B cell (primary cell): ENCODE data around the gene PRR18. TPM values are rescaled to one million over a fixed set of nuclear protein-coding genes. Genes with fewer than 3 reads are reported as not detected.

ENCODE experiments used
- ATAC-seq: fragments of 200-7000 bp; cut with Tn5 transposase; one replicate; pipeline ENCODE4 v1.10.0; 2021; ENCODE audit warnings: low read depth, mild to moderate bottlenecking, moderate number of reproducible peaks, moderate library complexity
- CTCF ChIA-PET: fragments of 350-600 bp; sonication (Branson Sonifier 250); formaldehyde crosslinking; loops from one replicate; lab custom pipeline; 2021; ENCODE audit warnings: antibody characterized with exemption, inconsistent platforms; lab: Charles Lee
- POLR2A ChIA-PET: fragments of 350-600 bp; sonication (Branson Sonifier 250); formaldehyde crosslinking; loops from one replicate; lab custom pipeline; 2021; ENCODE audit warnings: antibody characterized with exemption; lab: Charles Lee
- DNase-seq: peaks from one replicate; pipeline ENCODE4 v3.0.0; 2013
- H2AFZ ChIP-seq: 2 replicates; pipeline ENCODE4 v1.6.1; 2012; ENCODE audit warnings: mild to moderate bottlenecking, low read depth, low read length; ENCODE audit not compliant: insufficient read depth, poor library complexity, severe bottlenecking
- H3K27ac ChIP-seq, 2 donors: 1 replicate in 1 of 2; 2 replicates in 1 of 2; pipeline ENCODE4 v1.5.1; 2012 to 2013; ENCODE audit warnings: low read length in 2 of 2, mild to moderate bottlenecking in 2 of 2, moderate library complexity in 1 of 2
- H3K27me3 ChIP-seq, 4 experiments: fragments of 200-600 bp in 1 of 4; sonication (generic) in 1 of 4; replicated peaks in 1 of 4; 1 replicate in 2 of 4; 2 replicates in 2 of 4; pipeline versions ENCODE4 v1.6.1 to v1.7.0; 2013 to 2016; ENCODE audit warnings: low read length in 3 of 4, mild to moderate bottlenecking in 2 of 4, mixed read lengths in 1 of 4, moderate library complexity in 1 of 4; ENCODE audit not compliant: insufficient read depth in 4 of 4, control insufficient read depth in 3 of 4; ENCODE audit errors: control extremely low read depth in 1 of 4
- H3K36me3 ChIP-seq, 2 experiments: replicated peaks in 1 of 2; 1 replicate in 1 of 2; 2 replicates in 1 of 2; pipeline versions ENCODE4 v1.6.1 to v1.7.1; 2013; ENCODE audit warnings: low read length in 1 of 2; ENCODE audit not compliant: insufficient read depth in 2 of 2, control insufficient read depth in 1 of 2; ENCODE audit errors: control extremely low read depth in 1 of 2, extremely low read depth in 1 of 2
- H3K4me1 ChIP-seq, 2 donors: fragments of 200-600 bp in 1 of 2; sonication (generic) in 1 of 2; 1 replicate in 1 of 2; 2 replicates in 1 of 2; pipeline versions ENCODE4 v1.5.1 to v1.6.1; 2013 to 2017; ENCODE audit warnings: low read length in 2 of 2; ENCODE audit not compliant: control insufficient read depth in 2 of 2, insufficient read depth in 2 of 2
- H3K4me2 ChIP-seq: replicated peaks from 2 replicates; pipeline ENCODE3; 2012; ENCODE audit warnings: mild to moderate bottlenecking, low read depth, low read length; ENCODE audit not compliant: poor library complexity, severe bottlenecking
- H3K4me3 ChIP-seq, 5 experiments: fragments of 200-600 bp in 1 of 5; sonication (generic) in 1 of 5; 1 replicate in 3 of 5; 2 replicates in 2 of 5; pipeline versions ENCODE4 v1.5.1 to v1.7.0; 2011 to 2016; ENCODE audit warnings: low read length in 4 of 5, mild to moderate bottlenecking in 4 of 5, low read depth in 2 of 5, control low read depth in 1 of 5, moderate library complexity in 1 of 5; ENCODE audit not compliant: insufficient read depth in 1 of 5; ENCODE audit errors: control extremely low read depth in 1 of 5, extremely low read depth in 1 of 5
- H3K79me2 ChIP-seq: fragments of 200-600 bp; sonication (generic); one replicate; pipeline ENCODE4 v1.6.0; 2016; ENCODE audit warnings: low read length; ENCODE audit not compliant: control insufficient read depth, insufficient read depth
- H3K9ac ChIP-seq: fragments of 200-600 bp; sonication (generic); 2 replicates; pipeline ENCODE4 v1.6.1; 2017; ENCODE audit warnings: mild to moderate bottlenecking, low read length, moderate library complexity
- H3K9me3 ChIP-seq, 3 donors: one replicate each; pipeline versions ENCODE4 v1.6.1 to v1.7.1; 2013; ENCODE audit warnings: low read length in 2 of 3; ENCODE audit not compliant: control insufficient read depth in 2 of 3, insufficient read depth in 1 of 3; ENCODE audit errors: control extremely low read depth in 1 of 3
- H4K20me1 ChIP-seq: 2 replicates; pipeline ENCODE4 v1.6.0; 2012; ENCODE audit warnings: mild to moderate bottlenecking, low read length; ENCODE audit not compliant: insufficient read depth, control insufficient read depth, poor library complexity, severe bottlenecking
- H3K27ac Mint-ChIP-seq: one replicate; pipeline ENCODE4 v1.8.0; 2021; ENCODE audit warnings: mixed read lengths
- H3K27me3 Mint-ChIP-seq: one replicate; pipeline ENCODE4 v1.8.0; 2021; ENCODE audit warnings: mixed read lengths
- H3K4me1 Mint-ChIP-seq: one replicate; pipeline ENCODE4 v1.8.0; 2021; ENCODE audit warnings: mixed read lengths
- H3K4me3 Mint-ChIP-seq: one replicate; pipeline ENCODE4 v1.8.0; 2021; ENCODE audit warnings: mixed read lengths
- H3K9me3 Mint-ChIP-seq: one replicate; pipeline ENCODE4 v1.8.0; 2022; ENCODE audit warnings: mixed read lengths; ENCODE audit not compliant: insufficient read depth
- EZH2 ChIP-seq: IDR thresholded peaks from 2 replicates; pipeline ENCODE4 v1.6.1; 2012; ENCODE audit warnings: borderline replicate concordance, low read depth, mild to moderate bottlenecking, moderate library complexity, low read length; ENCODE audit not compliant: insufficient read depth, poor library complexity, severe bottlenecking
- WGBS: methylation state at CpG from one replicate; pipeline ENCODE4 v1.1.5; 2013; ENCODE audit warnings: missing lambda C conversion rate; ENCODE audit not compliant: insufficient coverage; 5-methylcytosine and 5-hydroxymethylcytosine counted together
- intact Hi-C: fragments of 100-400 bp; cut with micrococcal nuclease; formaldehyde crosslinking; loops from one replicate; pipeline ENCODE4 v1.10.0; 2022
- polyA plus RNA-seq: library from polyadenylated mRNA; depleted of rRNA; stranded (reverse); fragments of >200 nt; gene quantifications from 2 replicates; pipeline ENCODE4 v1.2.3, GENCODE V29; 2012
- total RNA-seq, 2 donors: library from RNA; stranded (reverse); fragments of 120-200 nt in 1 of 2; gene quantifications; 1 replicate in 1 of 2; 2 replicates in 1 of 2; pipeline versions ENCODE4 v1.2.3 to v1.2.4, GENCODE V29; 2013 to 2022
- TF ChIP-seq, protein P1 (sequence below): fragments of 200-600 bp; IDR thresholded peaks from one replicate; pipeline ENCODE4 v1.8.0; 2022; ENCODE audit warnings: antibody characterized with exemption, mild to moderate bottlenecking

The PRR18 gene
- total and polyA plus RNA-seq, 2 donors (not counting 1 experiment from before 2014, with no cell fraction given) = not detected

DNA sequence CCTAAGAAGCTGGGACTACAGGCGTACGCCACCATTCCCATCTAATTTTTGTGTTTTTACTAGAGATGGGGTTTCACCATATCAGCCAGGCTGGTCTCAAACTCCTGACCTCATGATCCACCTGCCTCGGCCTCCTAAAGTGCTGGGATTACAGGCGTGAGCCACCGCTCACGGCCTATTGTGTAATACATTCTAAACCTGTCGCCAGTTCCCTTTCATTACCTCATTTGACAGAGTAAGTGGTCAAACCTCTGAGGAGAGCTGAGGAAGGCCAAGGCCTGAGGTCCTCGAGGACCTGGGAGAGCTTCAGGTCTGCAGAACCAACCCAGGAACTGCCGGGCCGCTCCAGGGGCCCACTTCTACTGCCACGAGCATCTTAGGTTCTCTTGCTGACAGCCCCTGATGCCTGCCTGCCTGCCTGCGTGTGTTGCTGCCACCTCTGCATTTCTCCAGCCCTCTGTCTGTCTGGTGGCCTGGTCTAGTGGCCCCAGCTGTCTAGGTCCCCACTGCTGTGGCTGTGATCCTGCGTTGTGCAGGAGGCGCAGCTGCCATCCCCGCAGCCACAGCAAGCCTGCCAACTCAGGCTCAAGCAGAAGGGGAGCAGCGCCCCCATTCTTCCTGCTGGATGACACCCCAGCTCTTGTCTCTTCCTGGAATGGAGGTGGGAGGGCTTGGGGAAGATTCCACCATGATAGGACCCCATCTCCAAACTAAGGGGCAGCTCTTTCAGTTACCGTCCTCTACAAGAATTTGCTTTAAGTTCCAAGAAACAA lies 45.3 kb downstream of the PRR18 start:
- Histone ChIP-seq H3K4me2 (no peak overlapping the region), H3K27me3 (no peaks in the 10 kb centered on the region), H3K9ac (no peak overlapping the region), H3K36me3 (no peaks in the 10 kb centered on the region), H3K79me2 (no peaks in the 10 kb centered on the region), H3K9me3 (peaks cover 0 to 2% (median 0%) of the 10 kb centered on the region in 3 donors), H4K20me1 (no peaks in the 10 kb centered on the region), H3K27ac (no peak overlapping the region), H3K4me3 (no peak overlapping the region), H3K4me1 (peaks cover 13 to 14% of the 10 kb centered on the region in 2 donors), H2AFZ (no peak overlapping the region)
- peaks cover 22% of the 10 kb centered on the region for H3K4me1 Mint-ChIP-seq
- intact Hi-C loops = no loop called here
- H3K9me3 Mint-ChIP-seq = no peaks in the 10 kb centered on the region
- POLR2A ChIA-PET = no interaction called here
- H3K4me3 Mint-ChIP-seq = no peak overlapping the region
- TF ChIP-seq, protein P1, sequence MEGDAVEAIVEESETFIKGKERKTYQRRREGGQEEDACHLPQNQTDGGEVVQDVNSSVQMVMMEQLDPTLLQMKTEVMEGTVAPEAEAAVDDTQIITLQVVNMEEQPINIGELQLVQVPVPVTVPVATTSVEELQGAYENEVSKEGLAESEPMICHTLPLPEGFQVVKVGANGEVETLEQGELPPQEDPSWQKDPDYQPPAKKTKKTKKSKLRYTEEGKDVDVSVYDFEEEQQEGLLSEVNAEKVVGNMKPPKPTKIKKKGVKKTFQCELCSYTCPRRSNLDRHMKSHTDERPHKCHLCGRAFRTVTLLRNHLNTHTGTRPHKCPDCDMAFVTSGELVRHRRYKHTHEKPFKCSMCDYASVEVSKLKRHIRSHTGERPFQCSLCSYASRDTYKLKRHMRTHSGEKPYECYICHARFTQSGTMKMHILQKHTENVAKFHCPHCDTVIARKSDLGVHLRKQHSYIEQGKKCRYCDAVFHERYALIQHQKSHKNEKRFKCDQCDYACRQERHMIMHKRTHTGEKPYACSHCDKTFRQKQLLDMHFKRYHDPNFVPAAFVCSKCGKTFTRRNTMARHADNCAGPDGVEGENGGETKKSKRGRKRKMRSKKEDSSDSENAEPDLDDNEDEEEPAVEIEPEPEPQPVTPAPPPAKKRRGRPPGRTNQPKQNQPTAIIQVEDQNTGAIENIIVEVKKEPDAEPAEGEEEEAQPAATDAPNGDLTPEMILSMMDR = no peak
- TF ChIP-seq EZH2 = no peak
- H3K27ac Mint-ChIP-seq = no peak overlapping the region
- CTCF ChIA-PET = no interaction called here
- ATAC-seq (no peak), DNase-seq (no peak)
- H3K27me3 Mint-ChIP-seq = no peaks in the 10 kb centered on the region
- WGBS = 90% methylated on average over 16 of the region's 17 CpGs

DNA sequence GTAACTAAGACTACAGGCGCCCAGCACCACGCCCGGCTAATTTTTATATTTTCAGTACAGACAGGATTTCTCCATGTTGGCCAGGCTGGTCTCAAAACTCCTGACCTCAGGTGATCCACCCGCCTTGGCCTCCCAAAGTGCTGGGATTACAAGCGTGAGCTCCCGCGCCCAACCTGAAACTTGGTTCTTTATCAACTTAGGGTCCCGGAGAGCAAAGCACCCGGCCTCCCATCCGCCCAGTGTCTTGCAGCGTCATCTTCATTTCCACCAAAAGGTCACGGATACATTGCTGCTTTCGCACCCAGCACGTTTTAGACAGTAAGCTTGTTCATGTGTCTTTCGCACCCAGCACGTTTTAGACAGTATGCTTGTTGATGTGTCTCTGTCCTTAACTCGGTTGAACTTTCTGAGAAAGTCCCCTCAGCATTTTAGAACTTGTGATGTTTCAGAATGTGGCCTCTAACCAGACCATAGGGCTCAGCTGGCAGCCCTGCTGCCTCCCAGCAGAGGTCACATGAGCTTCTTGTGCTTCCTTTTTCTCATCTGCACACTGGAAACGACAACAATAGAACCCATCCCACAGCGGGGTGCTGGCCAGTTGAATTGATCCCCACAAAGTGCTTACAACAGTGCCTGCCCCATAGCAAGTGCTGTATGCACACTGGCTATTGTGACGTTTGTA lies 48.8 kb downstream of the PRR18 start:
- Mint-ChIP-seq H3K4me3 (peak overlapping the region; percentile 21), H3K27me3 (peaks cover 7% of the 10 kb centered on the region), H3K27ac (peak overlapping the region; percentile 37), H3K9me3 (peaks cover 2% of the 10 kb centered on the region), H3K4me1 (peaks cover 23% of the 10 kb centered on the region)
- Histone ChIP-seq H3K9me3 (peaks cover 0 to 8% (median 0%) of the 10 kb centered on the region in 3 donors), H3K4me2 (peak overlapping the region; percentile 65), H3K79me2 (no peaks in the 10 kb centered on the region), H3K4me3 (no peak overlapping the region), H2AFZ (peak overlapping the region; percentile 63), H3K9ac (peak overlapping the region; percentile 36), H3K27ac (no peak overlapping the region), H3K27me3 (peaks cover 0 to 8% (median 0%) of the 10 kb centered on the region in 4 experiments), H3K4me1 (peaks cover 13 to 14% of the 10 kb centered on the region in 2 donors), H3K36me3 (no peaks in the 10 kb centered on the region), H4K20me1 (no peaks in the 10 kb centered on the region)
- 53% methylated on average over 18 of the region's 20 CpGs for WGBS
- TF ChIP-seq, protein P1 = no peak
- TF ChIP-seq EZH2 = no peak
- ATAC-seq (no peak), DNase-seq (no peak)
- intact Hi-C loops = no loop called here
- CTCF ChIA-PET = interaction anchor here (1.5 kb wide), 2 partner anchors 17 to 26 kb away, joined by 3 read pairs; no protein-coding TSS in a partner anchor
- POLR2A ChIA-PET = no interaction called here
